ENCODE data around the gene SYNGR2. TPM values are rescaled to one million over a fixed set of nuclear protein-coding genes. Genes with fewer than 3 reads are reported as not detected.

Gene SYNGR2
- total and polyA plus RNA-seq, 2 donors (not counting 1 experiment from before 2014, with no cell fraction given) = 15.5 to 23.8 TPM

DNA sequence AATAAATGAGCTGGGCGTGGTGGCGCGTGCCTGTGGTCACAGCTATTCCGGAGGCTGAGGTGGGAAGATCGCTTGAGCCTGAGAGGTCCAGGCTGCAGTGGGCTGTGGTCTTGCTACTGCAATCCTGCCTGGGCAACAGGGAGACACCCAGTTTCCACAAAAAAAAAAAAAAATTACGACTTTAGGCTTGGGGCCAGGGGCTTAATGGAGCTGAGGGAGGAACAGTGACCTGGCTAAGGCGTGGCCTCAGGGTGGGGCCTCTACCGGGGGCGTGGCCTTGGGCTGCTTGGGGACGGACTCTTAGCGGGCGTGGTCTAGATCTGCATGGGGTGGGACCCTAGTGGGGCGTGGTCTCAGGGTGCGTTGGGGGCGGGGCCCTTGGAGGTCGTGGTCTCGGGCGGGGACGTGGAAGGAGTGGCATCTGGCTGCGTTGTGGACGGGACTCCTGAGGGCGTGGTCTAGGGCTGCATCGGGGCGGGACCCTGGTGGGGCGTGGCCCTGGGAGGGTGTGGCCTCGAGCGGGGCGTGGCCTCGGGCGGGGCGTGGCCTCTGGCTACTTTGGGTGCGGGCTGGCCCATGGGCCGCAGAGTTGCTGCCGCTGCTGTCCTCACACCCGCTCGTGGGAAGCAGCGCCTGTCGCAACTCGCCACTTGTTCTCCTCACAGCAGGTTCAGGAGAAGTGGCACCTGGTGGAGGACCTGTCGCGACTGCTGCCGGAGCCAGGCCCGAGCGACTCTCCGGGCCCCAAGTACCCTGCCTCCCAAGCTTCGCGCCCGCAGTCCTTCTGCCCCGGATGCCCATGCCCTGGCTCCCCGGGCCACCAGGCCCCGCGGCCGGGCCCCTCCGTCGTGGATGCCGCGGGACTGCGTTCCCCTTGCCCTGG is 28.0 kb upstream of the SYNGR2 start:
- no peak for TF ChIP-seq EZH2 (IDR thresholded peaks at IDR 0.05; ENCODE audit: low read length, missing control alignments)
- peak; percentile 67 to 77 for DNase-seq (ENCODE audit: low read depth in 2 of 2)
- H2AFZ ChIP-seq (ENCODE audit: low read length) = no peak overlapping the region

DNA sequence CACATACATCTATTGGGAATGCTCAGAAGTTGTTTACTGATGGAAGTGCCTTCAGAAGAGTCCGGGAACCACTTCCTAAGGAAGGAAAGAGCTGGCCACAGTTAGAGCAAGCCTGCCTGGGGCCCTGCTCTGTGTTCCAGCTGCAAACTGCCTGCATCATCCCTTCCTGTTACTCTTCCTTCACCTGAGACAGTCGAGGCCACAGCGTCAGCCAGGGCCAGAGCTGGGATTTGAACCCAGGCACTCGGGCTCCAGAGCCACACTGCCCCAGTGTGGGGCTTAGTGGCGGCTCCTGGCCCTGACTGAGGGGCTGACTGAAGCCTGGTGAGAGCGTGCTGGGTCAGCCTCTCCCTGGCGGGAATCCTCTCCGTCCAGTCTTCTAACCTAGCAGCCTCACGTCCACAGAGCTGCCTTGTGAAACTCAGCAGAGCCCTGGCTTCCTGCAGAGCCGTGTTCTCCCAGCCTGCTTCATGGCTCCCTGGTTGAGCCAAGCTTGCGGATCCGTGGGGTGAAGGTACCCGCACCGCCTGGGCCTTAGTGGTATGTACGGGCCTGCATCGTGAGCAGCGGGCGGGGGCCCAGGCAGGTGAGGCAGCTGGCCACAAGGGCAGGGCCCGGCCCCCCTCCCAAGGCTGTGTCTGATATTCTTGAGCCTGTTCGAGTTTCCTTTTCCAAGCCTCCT is 26.8 kb upstream of the SYNGR2 start:
- no peak for DNase-seq (ENCODE audit: low read depth in 2 of 2)
- Histone ChIP-seq H3K27me3 (ENCODE audit: control insufficient read depth, insufficient read depth, low read length) (no peaks in the 10 kb centered on the region), H3K9ac (ENCODE audit: insufficient read depth, low read length) (no peak overlapping the region)

More for the DNA sequence above, 28.0 kb upstream of the SYNGR2 start:
- Histone ChIP-seq H3K27ac (ENCODE audit: insufficient read depth, low read length) (no peak overlapping the region), H3K9ac (ENCODE audit: insufficient read depth, low read length) (no peak overlapping the region), H3K27me3 (ENCODE audit: control insufficient read depth, insufficient read depth, low read length) (no peaks in the 10 kb centered on the region), H3K4me2 (ENCODE audit: extremely low read depth, insufficient read depth, low read length) (no peak overlapping the region), H3K79me2 (ENCODE audit: control insufficient read depth, insufficient read depth, low read length) (no peaks in the 10 kb centered on the region), H4K20me1 (ENCODE audit: control insufficient read depth, extremely low read depth, insufficient read depth, low read length) (no peaks in the 10 kb centered on the region), H3K4me3 (replicated peaks in 1 of 4; ENCODE audit: control extremely low read depth in 1 of 4, insufficient read depth in 1 of 4, low read depth in 3 of 4, low read length in 4 of 4) (no peak overlapping the region), H3K4me1 (ENCODE audit: control insufficient read depth, extremely low read depth, insufficient read depth, low read length) (peaks cover 22% of the 10 kb centered on the region), H3K9me3 (ENCODE audit: control insufficient read depth, insufficient read depth, low read depth, low read length) (no peaks in the 10 kb centered on the region), H3K36me3 (ENCODE audit: control insufficient read depth, insufficient read depth, low read length) (no peaks in the 10 kb centered on the region)

DNA sequence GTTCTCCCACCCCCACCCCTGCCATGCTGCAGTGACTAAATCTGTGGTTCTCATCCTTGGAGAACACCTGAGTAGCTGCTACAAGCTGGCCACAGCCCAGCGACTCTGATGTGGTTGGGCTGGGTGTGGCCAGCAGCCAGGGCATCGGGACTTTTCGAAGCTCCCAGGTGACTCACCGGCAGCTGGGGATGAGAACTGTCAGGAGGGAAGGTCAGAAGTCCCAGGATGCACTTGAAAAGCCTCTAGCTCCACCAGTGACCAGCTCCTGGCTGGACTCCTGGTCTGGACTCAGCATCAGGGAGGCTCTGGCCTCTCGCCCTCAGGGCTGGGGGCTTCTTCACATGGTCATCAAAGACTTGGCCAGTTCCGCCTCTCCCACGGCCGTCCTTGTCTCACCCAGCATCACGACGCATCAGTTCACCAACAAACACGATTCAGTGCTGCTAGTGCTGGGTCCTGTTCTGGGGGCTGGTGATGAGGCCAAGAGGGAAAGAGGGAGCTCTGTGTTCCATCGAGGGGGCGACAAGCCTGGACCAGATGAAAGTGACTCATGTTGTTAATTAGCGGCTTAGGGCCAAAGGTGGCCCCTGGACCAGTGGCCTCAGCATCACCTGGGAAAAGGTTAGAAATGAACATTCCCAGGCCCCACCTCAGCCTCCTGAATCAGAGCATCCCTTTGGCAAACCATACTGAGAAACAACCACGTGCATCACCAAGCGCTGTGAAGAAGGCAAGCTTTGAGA is 26.1 kb upstream of the SYNGR2 start:
- no peak overlapping the region for H3K9ac ChIP-seq (ENCODE audit: insufficient read depth, low read length)
- no peak overlapping the region for H3K27ac ChIP-seq (ENCODE audit: insufficient read depth, low read length)
- no peak overlapping the region for H3K4me3 ChIP-seq (replicated peaks in 1 of 4; ENCODE audit: control extremely low read depth in 1 of 4, insufficient read depth in 1 of 4, low read depth in 3 of 4, low read length in 4 of 4)
- DNase-seq (ENCODE audit: low read depth in 2 of 2) = peak; percentile 45 to 69
- H3K4me2 ChIP-seq (ENCODE audit: extremely low read depth, insufficient read depth, low read length) = no peak overlapping the region
- no peaks in the 10 kb centered on the region for H3K36me3 ChIP-seq (ENCODE audit: control insufficient read depth, insufficient read depth, low read length)
- H2AFZ ChIP-seq (ENCODE audit: low read length) = no peak overlapping the region
- H3K79me2 ChIP-seq (ENCODE audit: control insufficient read depth, insufficient read depth, low read length) = no peaks in the 10 kb centered on the region
- peaks cover 24% of the 10 kb centered on the region for H3K4me1 ChIP-seq (ENCODE audit: control insufficient read depth, extremely low read depth, insufficient read depth, low read length)
- no peak for TF ChIP-seq EZH2 (IDR thresholded peaks at IDR 0.05; ENCODE audit: low read length, missing control alignments)
- TF ChIP-seq CTCF (conservative IDR thresholded peaks at IDR 0.05 in 1 of 2, IDR thresholded peaks at IDR 0.05 in 1 of 2; ENCODE audit: low read depth in 1 of 2, low read length in 2 of 2) = no peak
- H4K20me1 ChIP-seq (ENCODE audit: control insufficient read depth, extremely low read depth, insufficient read depth, low read length) = no peaks in the 10 kb centered on the region
- H3K27me3 ChIP-seq (ENCODE audit: control insufficient read depth, insufficient read depth, low read length) = no peaks in the 10 kb centered on the region
- no peaks in the 10 kb centered on the region for H3K9me3 ChIP-seq (ENCODE audit: control insufficient read depth, insufficient read depth, low read depth, low read length)

More for the DNA sequence above, 26.8 kb upstream of the SYNGR2 start:
- H3K9me3 ChIP-seq (ENCODE audit: control insufficient read depth, insufficient read depth, low read depth, low read length) = no peaks in the 10 kb centered on the region
- no peaks in the 10 kb centered on the region for H3K36me3 ChIP-seq (ENCODE audit: control insufficient read depth, insufficient read depth, low read length)
- no peaks in the 10 kb centered on the region for H3K79me2 ChIP-seq (ENCODE audit: control insufficient read depth, insufficient read depth, low read length)
- peaks cover 24% of the 10 kb centered on the region for H3K4me1 ChIP-seq (ENCODE audit: control insufficient read depth, extremely low read depth, insufficient read depth, low read length)
- H4K20me1 ChIP-seq (ENCODE audit: control insufficient read depth, extremely low read depth, insufficient read depth, low read length) = no peaks in the 10 kb centered on the region
- no peak overlapping the region for H3K27ac ChIP-seq (ENCODE audit: insufficient read depth, low read length)
- H2AFZ ChIP-seq (ENCODE audit: low read length) = no peak overlapping the region
- no peak overlapping the region for H3K4me3 ChIP-seq (replicated peaks in 1 of 4; ENCODE audit: control extremely low read depth in 1 of 4, insufficient read depth in 1 of 4, low read depth in 3 of 4, low read length in 4 of 4)
- TF ChIP-seq CTCF (conservative IDR thresholded peaks at IDR 0.05 in 1 of 2, IDR thresholded peaks at IDR 0.05 in 1 of 2; ENCODE audit: low read depth in 1 of 2, low read length in 2 of 2) (no peak), EZH2 (IDR thresholded peaks at IDR 0.05; ENCODE audit: low read length, missing control alignments) (no peak)
- no peak overlapping the region for H3K4me2 ChIP-seq (ENCODE audit: extremely low read depth, insufficient read depth, low read length)
